22Rv1 (cell line): ENCODE measurements around the gene ETAA1.
A peak's percentile ranks its signal among the peaks of the same experiment; 100 is the strongest.

Source experiments
- H3K27ac ChIP-seq: fragments of 450-650 bp; 2 replicates; pipeline ENCODE4 v1.5.1; 2017
- CTCF ChIP-seq: fragments of 450-650 bp; IDR thresholded peaks from 2 replicates; pipeline ENCODE4 v1.5.1; 2017; ENCODE audit warnings: mild to moderate bottlenecking
- ZFX ChIP-seq: fragments of 450-650 bp; IDR thresholded peaks from 2 replicates; pipeline ENCODE4 v1.6.1; 2017; ENCODE audit warnings: antibody characterized with exemption, borderline replicate concordance

The ETAA1 gene

GRCh38 chr2:67397143-67397986 is at the start of gene ETAA1:
ETAA1 (plus strand) TSS chr2:67397333; CDS start chr2:67397449, 116 bp downstream.
- peak within 1 kb of the TSS; percentile 93 for H3K27ac ChIP-seq

GRCh38 chr2:67366832-67367412 is 30.2 kb upstream of the ETAA1 start:
- TF ChIP-seq CTCF: no peak
- TF ChIP-seq ZFX: no peak

More at GRCh38 chr2:67397143-67397986, at the start of gene ETAA1:
- TF ChIP-seq ZFX (no peak), CTCF (no peak)

GRCh38 chr2:67374481-67374880 is 22.7 kb upstream of the ETAA1 start:
- TF ChIP-seq CTCF (no peak), ZFX (no peak)
- H3K27ac ChIP-seq: no peak overlapping the region

More at GRCh38 chr2:67366832-67367412, 30.2 kb upstream of the ETAA1 start:
- no peak overlapping the region for H3K27ac ChIP-seq

GRCh38 chr2:67374949-67375348 is 22.2 kb upstream of the ETAA1 start:
- H3K27ac ChIP-seq: no peak overlapping the region
- no peak for TF ChIP-seq ZFX

GRCh38 chr2:67378555-67378954 is 18.6 kb upstream of the ETAA1 start:
- no peak for TF ChIP-seq ZFX
- TF ChIP-seq CTCF: no peak
- H3K27ac ChIP-seq: no peak overlapping the region

- no peak overlapping the region for H3K27ac ChIP-seq
- no peak for TF ChIP-seq ZFX
- TF ChIP-seq CTCF: no peak
Measured at GRCh38 chr2:67379048-67379447, 18.1 kb upstream of the ETAA1 start.

- H3K27ac ChIP-seq: no peak overlapping the region
- no peak for TF ChIP-seq CTCF
- no peak for TF ChIP-seq ZFX
Measured at GRCh38 chr2:67384123-67384822, 12.9 kb upstream of the ETAA1 start.
